BJ (cell line): ENCODE data around the gene NPC1L1. TPM values are rescaled to one million over a fixed set of nuclear protein-coding genes. Genes with fewer than 3 reads are reported as not detected.

Experiments used
- CTCF ChIA-PET: fragments of 350-600 bp; formaldehyde crosslinking; extraction: SDS; loops from one replicate; lab custom pipeline; 2021; ENCODE audit warnings: antibody characterized with exemption, inconsistent platforms; lab: Yijun Ruan, JAX
- POLR2A ChIA-PET: fragments of 300-600 bp; sonication (Branson Sonifier 250); formaldehyde crosslinking; extraction: SDS; loops from one replicate; lab custom pipeline; 2021; ENCODE audit warnings: antibody characterized with exemption; lab: Charles Lee
- DNase-seq: peaks from one replicate; pipeline ENCODE4 v3.0.0-alpha.2; 2011; ENCODE audit warnings: low read depth
- H3K27me3 ChIP-seq: 2 replicates; pipeline ENCODE4 v1.6.0; 2011; ENCODE audit warnings: low read length; ENCODE audit not compliant: control insufficient read depth, insufficient read depth
- H3K36me3 ChIP-seq: 2 replicates; pipeline ENCODE4 v1.5.1; 2011; ENCODE audit warnings: low read length; ENCODE audit not compliant: control insufficient read depth, insufficient read depth
- H3K4me3 ChIP-seq: 2 replicates; pipeline ENCODE4 v1.5.1; 2011; ENCODE audit warnings: low read depth, mild to moderate bottlenecking, control low read depth, low read length
- polyA plus RNA-seq: library from polyadenylated mRNA; depleted of rRNA; stranded (reverse); fragments of >200 nt; gene quantifications from 2 replicates; pipeline ENCODE4 v1.2.3, GENCODE V29; 2011
- TF ChIP-seq, protein P1 (sequence below): IDR thresholded peaks from 2 replicates; pipeline ENCODE4 v1.5.1; 2011; ENCODE audit warnings: low read depth, mild to moderate bottlenecking, control low read depth, inconsistent platforms, low read length, moderate library complexity; ENCODE audit not compliant: insufficient read depth

The NPC1L1 gene
- polyA plus RNA-seq, 1 experiment = not detected

DNA sequence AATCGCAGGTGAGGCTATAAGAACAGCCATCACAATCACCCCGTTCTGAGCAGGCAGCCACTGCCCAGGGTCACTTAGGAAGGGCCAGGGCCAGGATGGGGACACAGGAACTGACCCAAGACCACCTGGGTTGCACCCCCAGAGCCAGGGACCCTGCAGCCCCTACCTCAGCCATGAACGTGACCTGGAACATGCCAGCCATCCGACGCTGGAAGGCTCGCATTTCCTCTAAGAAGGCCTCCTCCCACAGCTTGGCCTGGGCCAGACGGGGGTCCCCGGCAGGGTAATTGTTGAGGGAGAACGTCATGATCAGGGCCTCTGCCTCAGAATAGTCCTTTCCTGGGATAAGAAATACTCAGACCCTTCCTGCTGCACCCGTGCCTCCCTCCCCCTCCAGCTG is 5.0 kb downstream of the NPC1L1 start:
- Histone ChIP-seq H3K27me3 (no peaks in the 10 kb centered on the region; the same call in 1 of the 2 replicates), H3K36me3 (no peaks in the 10 kb centered on the region), H3K4me3 (no peak overlapping the region)
- TF ChIP-seq, protein P1, sequence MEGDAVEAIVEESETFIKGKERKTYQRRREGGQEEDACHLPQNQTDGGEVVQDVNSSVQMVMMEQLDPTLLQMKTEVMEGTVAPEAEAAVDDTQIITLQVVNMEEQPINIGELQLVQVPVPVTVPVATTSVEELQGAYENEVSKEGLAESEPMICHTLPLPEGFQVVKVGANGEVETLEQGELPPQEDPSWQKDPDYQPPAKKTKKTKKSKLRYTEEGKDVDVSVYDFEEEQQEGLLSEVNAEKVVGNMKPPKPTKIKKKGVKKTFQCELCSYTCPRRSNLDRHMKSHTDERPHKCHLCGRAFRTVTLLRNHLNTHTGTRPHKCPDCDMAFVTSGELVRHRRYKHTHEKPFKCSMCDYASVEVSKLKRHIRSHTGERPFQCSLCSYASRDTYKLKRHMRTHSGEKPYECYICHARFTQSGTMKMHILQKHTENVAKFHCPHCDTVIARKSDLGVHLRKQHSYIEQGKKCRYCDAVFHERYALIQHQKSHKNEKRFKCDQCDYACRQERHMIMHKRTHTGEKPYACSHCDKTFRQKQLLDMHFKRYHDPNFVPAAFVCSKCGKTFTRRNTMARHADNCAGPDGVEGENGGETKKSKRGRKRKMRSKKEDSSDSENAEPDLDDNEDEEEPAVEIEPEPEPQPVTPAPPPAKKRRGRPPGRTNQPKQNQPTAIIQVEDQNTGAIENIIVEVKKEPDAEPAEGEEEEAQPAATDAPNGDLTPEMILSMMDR = no peak
- CTCF ChIA-PET = interaction anchor here (1.3 to 1.4 kb wide), 2 partner anchors 8 to 11 kb away, joined by 3 to 4 read pairs; no protein-coding TSS in a partner anchor
- DNase-seq = no peak
- POLR2A ChIA-PET = no interaction called here

DNA sequence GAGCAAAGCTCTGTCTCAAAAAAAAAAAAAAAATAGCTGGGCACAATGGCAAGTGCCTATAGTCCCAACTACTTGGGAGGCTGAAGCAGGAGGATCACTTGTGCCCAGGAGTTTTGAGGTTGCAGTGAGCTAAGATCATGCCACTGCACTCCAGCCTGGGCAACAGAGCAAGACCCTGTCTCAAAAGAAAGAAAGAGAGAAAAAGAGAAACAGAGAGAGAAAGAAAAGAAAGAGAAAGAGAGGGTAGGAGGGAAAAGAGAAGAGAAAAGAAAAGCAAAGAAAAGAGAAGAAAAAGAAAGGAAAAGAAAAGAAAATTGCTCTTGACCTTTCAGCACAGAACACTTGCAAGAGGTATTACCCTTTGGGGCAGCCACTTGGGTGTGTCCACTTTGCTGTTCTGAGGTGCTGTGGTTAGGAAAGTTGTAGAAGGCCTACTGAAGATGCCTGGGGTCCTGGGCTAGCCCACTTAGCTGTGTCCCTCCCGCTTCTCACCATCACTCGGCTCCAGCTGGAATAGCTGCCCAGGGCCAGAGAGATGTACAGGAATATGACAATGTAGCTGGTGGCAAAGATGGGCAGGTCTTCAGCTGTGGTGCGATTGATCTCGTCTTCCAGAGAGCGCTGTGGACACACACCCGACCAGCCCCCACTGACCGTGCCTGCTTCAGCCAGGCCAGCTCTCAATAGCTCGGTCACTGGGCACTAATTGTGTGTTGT is 5.6 kb downstream of the NPC1L1 start:
- DNase-seq = no peak
- ChIA-PET POLR2A (interaction anchor here (0.7 kb wide), 1 partner anchor 277 kb away, joined by 10 read pairs; no protein-coding TSS in a partner anchor), CTCF (interaction anchor here (0.7 to 1.6 kb wide), 7 partner anchors 9 to 319 kb away, joined by 3 to 6 read pairs (median 4); no protein-coding TSS in a partner anchor)
- TF ChIP-seq, protein P1 = no peak
- no peaks in the 10 kb centered on the region for H3K36me3 ChIP-seq
- H3K4me3 ChIP-seq = no peak overlapping the region
- H3K27me3 ChIP-seq = no peaks in the 10 kb centered on the region; the same call in 1 of the 2 replicates

DNA sequence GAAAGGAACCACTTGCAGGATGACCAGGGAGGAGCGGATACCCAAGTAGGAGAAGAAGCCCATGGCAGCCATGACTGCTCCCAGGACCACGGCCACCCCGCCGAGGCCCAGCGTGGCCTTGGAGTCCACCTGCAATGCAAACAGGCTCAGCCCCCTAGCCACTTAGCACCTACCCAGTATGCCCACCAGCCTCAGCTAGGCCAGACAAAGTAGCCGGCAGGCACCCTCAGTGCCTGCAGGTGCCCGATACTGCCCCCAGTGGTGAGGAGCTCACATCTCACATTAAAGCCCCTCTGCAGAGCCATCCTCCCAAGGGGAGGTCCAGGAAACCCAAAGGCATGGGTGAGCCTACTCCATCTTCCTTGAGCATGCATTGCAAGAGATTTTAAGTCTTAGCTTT is 6.6 kb downstream of the NPC1L1 start:
- ChIA-PET POLR2A (no interaction called here), CTCF (interaction anchor here (0.8 to 1.6 kb wide), 10 partner anchors 10 to 294 kb away, joined by 3 to 6 read pairs (median 4); no protein-coding TSS in a partner anchor)

DNA sequence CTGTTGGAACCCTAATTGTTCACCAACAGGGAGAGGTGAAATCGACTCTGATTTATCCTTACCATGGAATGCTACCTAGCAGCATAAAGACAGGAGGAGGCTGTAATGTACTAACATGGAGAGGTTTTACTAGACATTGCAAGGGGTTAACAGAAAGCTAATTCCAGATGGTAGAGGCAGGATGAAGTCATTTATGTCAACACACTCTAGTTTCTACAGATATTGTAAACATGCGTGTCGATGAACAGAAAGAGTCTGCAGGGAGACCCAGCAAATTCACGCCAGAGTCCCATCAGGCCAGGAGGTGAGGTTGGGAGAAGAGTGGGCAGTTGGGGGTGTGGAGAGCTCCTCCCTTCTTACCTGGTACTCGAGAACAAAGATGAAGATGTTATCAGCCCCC is 7.0 kb downstream of the NPC1L1 start:
- no peak overlapping the region for H3K4me3 ChIP-seq
- TF ChIP-seq, protein P1 = no peak
- no peak for DNase-seq
- ChIA-PET CTCF (interaction anchor here (0.8 to 1.6 kb wide), 8 partner anchors 11 to 294 kb away, joined by 3 to 6 read pairs (median 3); no protein-coding TSS in a partner anchor), POLR2A (no interaction called here)
- no peaks in the 10 kb centered on the region for H3K36me3 ChIP-seq
- H3K27me3 ChIP-seq = no peaks in the 10 kb centered on the region

More for the DNA sequence above, 6.6 kb downstream of the NPC1L1 start:
- no peak for DNase-seq
- H3K4me3 ChIP-seq = no peak overlapping the region
- no peaks in the 10 kb centered on the region for H3K36me3 ChIP-seq
- TF ChIP-seq, protein P1 = peak; percentile 55
- no peaks in the 10 kb centered on the region for H3K27me3 ChIP-seq

DNA sequence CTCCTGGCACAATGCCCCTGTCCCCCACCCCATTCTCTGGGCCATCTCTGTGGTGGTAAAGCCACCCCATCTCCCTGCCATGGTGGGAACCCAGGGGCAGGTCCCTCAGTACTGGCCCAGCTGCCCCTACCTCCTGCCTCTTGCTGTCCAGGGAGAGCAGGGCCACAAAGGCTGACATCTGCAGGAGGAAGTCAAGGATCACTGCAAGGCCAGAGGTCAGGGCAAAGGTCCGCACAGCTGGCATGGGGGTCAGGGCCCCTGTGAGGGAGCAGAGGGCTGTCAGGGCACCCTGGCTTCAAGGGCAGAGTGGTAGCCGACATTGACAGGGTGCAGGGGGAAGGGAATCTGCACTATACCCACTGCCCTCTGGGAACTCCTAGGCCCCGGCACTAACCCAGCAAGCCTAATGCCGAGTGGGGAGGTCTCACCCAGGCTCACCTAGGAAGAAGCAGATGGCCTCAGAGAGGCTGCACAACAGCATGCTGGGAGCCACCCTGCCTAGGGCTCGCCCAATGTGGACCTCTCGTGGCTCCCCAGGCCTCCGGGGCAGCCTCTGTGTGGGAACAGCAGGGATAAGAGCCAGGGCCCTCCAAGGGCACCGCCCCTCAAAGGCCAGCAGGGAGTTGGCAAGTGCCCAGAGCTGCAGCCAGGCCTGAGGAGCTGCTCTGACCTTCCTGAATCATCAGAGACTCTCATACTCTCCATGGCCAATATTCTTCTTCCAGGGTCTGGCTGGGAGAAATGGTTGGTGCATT is 7.7 kb downstream of the NPC1L1 start:
- CTCF ChIA-PET = interaction anchor here (0.8 to 1.2 kb wide), 3 partner anchors 12 to 203 kb away, joined by 3 read pairs; no protein-coding TSS in a partner anchor

More for the DNA sequence above, 7.7 kb downstream of the NPC1L1 start:
- POLR2A ChIA-PET = no interaction called here
- Histone ChIP-seq H3K27me3 (no peaks in the 10 kb centered on the region), H3K36me3 (no peaks in the 10 kb centered on the region), H3K4me3 (no peak overlapping the region)
- TF ChIP-seq, protein P1 = no peak
- no peak for DNase-seq
